ENCODE measurements around the gene CACNB2. TPM values are rescaled to one million over a fixed set of nuclear protein-coding genes. Genes with fewer than 3 reads are reported as not detected.

The CACNB2 gene
- total and polyA plus RNA-seq, 10 of the 15 experiments (the other 5 are each of a cell fraction or from before 2014, with no cell fraction given): 0.62 to 8.1 (median 1.2) TPM

- peak; percentile 89; the same call in 1 of the 2 replicates for TF ChIP-seq BACH1 (IDR thresholded peaks at IDR 0.05; ENCODE audit: borderline replicate concordance)
- TF ChIP-seq BHLHE40 (IDR thresholded peaks at IDR 0.05; ENCODE audit: borderline replicate concordance in 1 of 2, low read depth in 2 of 2, low read length in 1 of 2): peak in 1 of 2 experiments; percentile 76; a peak in 3 of 4 replicates
- no peak for TF ChIP-seq WRNIP1 (IDR thresholded peaks at IDR 0.05; ENCODE audit: borderline replicate concordance, low read depth, low read length)
- TF ChIP-seq POLR2AphosphoS5 (IDR thresholded peaks at IDR 0.05; ENCODE audit: low read length): no peak
- TF ChIP-seq YY1 (IDR thresholded peaks at IDR 0.05; ENCODE audit: low read depth, low read length): no peak
- TF ChIP-seq MLLT1 (IDR thresholded peaks at IDR 0.05): peak; percentile 70; the same call in 1 of the 2 replicates
- no peak for TF ChIP-seq BRCA1 (IDR thresholded peaks at IDR 0.05; ENCODE audit: low read depth, low read length)
- TF ChIP-seq MTA2 (IDR thresholded peaks at IDR 0.05; ENCODE audit: low read depth): peak; percentile 99
- no peak for TF ChIP-seq MTA3 (IDR thresholded peaks at IDR 0.05; ENCODE audit: borderline replicate concordance, low read length)
- no peak for TF ChIP-seq ZNF207 (IDR thresholded peaks at IDR 0.05; ENCODE audit: borderline replicate concordance)
- peak; percentile 52; the same call in 1 of the 2 replicates for TF ChIP-seq IRF4 (IDR thresholded peaks at IDR 0.05; ENCODE audit: low read depth, low read length)
- no peak; the same call in 1 of the 2 replicates for TF ChIP-seq RAD51 (IDR thresholded peaks at IDR 0.05)
- TF ChIP-seq REST (IDR thresholded peaks at IDR 0.05; ENCODE audit: low read depth, low read length): no peak
- TF ChIP-seq PRDM15 (CRISPR knock-in tag; IDR thresholded peaks at IDR 0.05): no peak
- no peak for TF ChIP-seq CBX3 (IDR thresholded peaks at IDR 0.05; ENCODE audit: borderline replicate concordance, low read depth)
- no peak for TF ChIP-seq CREM (IDR thresholded peaks at IDR 0.05; ENCODE audit: low read depth)
- TF ChIP-seq ETV6 (conservative IDR thresholded peaks at IDR 0.05 in 1 of 2, IDR thresholded peaks at IDR 0.05 in 1 of 2; ENCODE audit: borderline replicate concordance in 1 of 2, low read depth in 1 of 2): no peak
- no peak for TF ChIP-seq POLR2AphosphoS2 (IDR thresholded peaks at IDR 0.05; ENCODE audit: low read depth, low read length)
- no peak for TF ChIP-seq SUPT20H (IDR thresholded peaks at IDR 0.05; ENCODE audit: borderline replicate concordance, control insufficient read depth, low read depth, low read length)
- no peak for TF ChIP-seq EZH2 (IDR thresholded peaks at IDR 0.05; ENCODE audit: borderline replicate concordance, control insufficient read depth, low read depth, low read length)
- TF ChIP-seq CHD2 (IDR thresholded peaks at IDR 0.05; ENCODE audit: borderline replicate concordance, low read depth, low read length): peak; percentile 85; the same call in 1 of the 2 replicates
- TF ChIP-seq MEF2A (IDR thresholded peaks at IDR 0.05; ENCODE audit: insufficient read depth, low read depth, low read length): no peak
- 0 out of 2 replicates have a peak, but pooled peaks have one; percentile 38 for TF ChIP-seq STAT3 (IDR thresholded peaks at IDR 0.05; ENCODE audit: low read depth, low read length)
These were observed 258.9 kb downstream of the CACNB2 start (continued) for GRCh38 chr10:18399158-18399557.

Data from GM12878 (cell line).